ENCODE measurements around the gene OR8D1. TPM values are rescaled to one million over a fixed set of nuclear protein-coding genes. Genes with fewer than 3 reads are reported as not detected.
"Not testable (repeated sequence)": the region's sequence is repeated elsewhere in the genome, so short reads cannot be mapped to it uniquely, and the experiment has no call there.

OR8D1 gene
- total RNA-seq, 1 donor from 2014 or later = not detected

GRCh38 chr11:124285610-124286344 lies 28.0 kb downstream of the OR8D1 start:
- intact Hi-C loops (cut with micrococcal nuclease) = no loop called here

GRCh38 chr11:124278261-124278660 lies 35.5 kb downstream of the OR8D1 start:
- intact Hi-C loops (cut with micrococcal nuclease) = no loop called here

GRCh38 chr11:124277804-124278203 lies 35.9 kb downstream of the OR8D1 start:
- intact Hi-C loops (cut with micrococcal nuclease) = loop anchor here (2.0 kb wide), 1 partner anchor 207 kb away; no protein-coding TSS in a partner anchor

- intact Hi-C loops (cut with micrococcal nuclease) = loop anchor here (2.0 kb wide), 1 partner anchor 206 kb away; no protein-coding TSS in a partner anchor
These were observed 36.5 kb downstream of the OR8D1 start for GRCh38 chr11:124277207-124277606.

- intact Hi-C loops (cut with micrococcal nuclease) = loop anchor here (2.0 kb wide), 1 partner anchor 205 kb away; no protein-coding TSS in a partner anchor
These were observed 37.7 kb downstream of the OR8D1 start for GRCh38 chr11:124276081-124276480.

GRCh38 chr11:124274000-124274399 lies 39.7 kb downstream of the OR8D1 start:
- intact Hi-C loops (cut with micrococcal nuclease) = no loop called here

GRCh38 chr11:124270886-124271285 lies 42.9 kb downstream of the OR8D1 start:
- intact Hi-C loops (cut with micrococcal nuclease) = not testable (repeated sequence)

GRCh38 chr11:124265041-124265440 lies 48.7 kb downstream of the OR8D1 start:
- intact Hi-C loops (cut with micrococcal nuclease) = not testable (repeated sequence)

- intact Hi-C loops (cut with micrococcal nuclease) = no loop called here
These were observed 57.7 kb downstream of the OR8D1 start, which contains the start of gene OR8G5 for GRCh38 chr11:124256076-124256475. Gene OR8G5, plus strand, starts transcription at chr11:124256376. Its CDS starts 8,556 bp downstream, at chr11:124264932.

Other genes starting within 250 kb of the OR8D1 start
- 4.3 and 4.5 TPM in 2 replicates for gene VWA5A, start 198.5 kb downstream of the OR8D1 start, total RNA-seq
- not detected in 2 replicates for gene OR10D3, start 130.6 kb downstream of the OR8D1 start, total RNA-seq
- not detected in 2 replicates for gene OR8G1, start 72.9 kb downstream of the OR8D1 start, total RNA-seq
- gene OR8G5, start 57.6 kb downstream of the OR8D1 start, total RNA-seq = not detected in 2 replicates
- not detected in 2 replicates for gene OR8D2, start 6.2 kb upstream of the OR8D1 start, total RNA-seq
- gene OR8B2, start 70.5 kb upstream of the OR8D1 start, total RNA-seq = not detected in 2 replicates
- gene OR8B3, start 85.1 kb upstream of the OR8D1 start, total RNA-seq = not detected in 2 replicates
- gene OR8B4, start 110.9 kb upstream of the OR8D1 start, total RNA-seq = not detected in 2 replicates
- not detected in 2 replicates for gene OR8B8, start 131.7 kb upstream of the OR8D1 start, total RNA-seq
- gene OR8B12, start 229.7 kb upstream of the OR8D1 start, total RNA-seq = not detected in 2 replicates

All from T-helper 2 cell treated with Interferon-gamma antibody and Interleukin-4, amounts not matched to agents 100 ng/mL and 5 ng/mL, for 36 hours (primary cell).